Left ventricle myocardium inferior (tissue), 1 donor: ENCODE results near the gene OR2H2. TPM values are rescaled to one million over a fixed set of nuclear protein-coding genes. Genes with fewer than 3 reads are reported as not detected.

Source experiments
- DNase-seq: peaks from one replicate; pipeline ENCODE4 v3.0.0-alpha.2; 2020
- H3K27ac ChIP-seq: fragments of 200-600 bp; replicated peaks from 2 replicates; pipeline ENCODE4 v1.8.0; 2021
- H3K27me3 ChIP-seq: fragments of 200-600 bp; 2 replicates; pipeline ENCODE4 v1.8.0; 2021; ENCODE audit warnings: low read depth
- H3K36me3 ChIP-seq: fragments of 200-600 bp; 2 replicates; pipeline ENCODE4 v1.8.0; 2021
- H3K4me1 ChIP-seq: fragments of 200-600 bp; 2 replicates; pipeline ENCODE4 v1.8.0; 2021
- H3K4me3 ChIP-seq: fragments of 200-600 bp; 2 replicates; pipeline ENCODE4 v1.8.0; 2021; ENCODE audit warnings: mild to moderate bottlenecking, moderate library complexity
- H3K9me3 ChIP-seq: fragments of 200-600 bp; replicated peaks from 2 replicates; pipeline ENCODE4 v1.8.0; 2021
- intact Hi-C: fragments of 100-400 bp; cut with micrococcal nuclease; formaldehyde crosslinking; loops from one replicate; pipeline ENCODE4 v1.11.0; 2022
- total RNA-seq: library from RNA; stranded (reverse); fragmentation: NEBNext Ultra II Directional; extraction: Animal tissue kit (Norgen Biotek cat#: 25700); gene quantifications from one replicate; pipeline ENCODE4 v1.2.1, GENCODE V29; 2021
- TF ChIP-seq, protein P1 (sequence below): fragments of 200-600 bp; IDR thresholded peaks from 2 replicates; pipeline ENCODE4 v1.8.0; 2021; ENCODE audit warnings: antibody characterized with exemption, mild to moderate bottlenecking, borderline replicate concordance
- donor health status: DM: no; HTN: yes; CAD: no; lungs with severe emphysema.

OR2H2 gene
- total RNA-seq, 1 donor from 2014 or later: not detected

DNA sequence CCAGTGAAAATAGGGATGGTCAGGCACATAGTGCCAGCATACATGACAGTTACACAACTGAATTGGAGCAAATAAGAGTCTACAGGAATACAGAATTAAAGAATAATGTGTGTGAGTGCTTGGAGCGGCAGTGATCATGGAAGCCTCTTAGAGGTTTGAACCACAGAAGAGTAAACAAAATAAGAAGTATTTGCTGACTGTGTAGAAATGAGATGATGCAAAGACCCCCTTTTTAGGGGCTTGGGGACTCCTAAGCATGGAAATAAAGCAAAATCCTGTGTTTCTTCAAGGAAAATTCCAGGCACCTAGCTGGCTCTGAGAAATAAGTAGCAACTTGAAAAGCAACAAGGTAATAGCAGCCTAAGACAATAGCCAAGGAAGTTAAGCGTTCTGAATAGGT, 6.8 kb downstream of the OR2H2 start:
- Histone ChIP-seq H3K4me1 (peaks cover 8% of the 10 kb centered on the region), H3K27ac (no peak overlapping the region), H3K36me3 (no peaks in the 10 kb centered on the region), H3K9me3 (no peaks in the 10 kb centered on the region), H3K4me3 (no peak overlapping the region), H3K27me3 (peaks cover 32% of the 10 kb centered on the region)
- TF ChIP-seq, protein P1, sequence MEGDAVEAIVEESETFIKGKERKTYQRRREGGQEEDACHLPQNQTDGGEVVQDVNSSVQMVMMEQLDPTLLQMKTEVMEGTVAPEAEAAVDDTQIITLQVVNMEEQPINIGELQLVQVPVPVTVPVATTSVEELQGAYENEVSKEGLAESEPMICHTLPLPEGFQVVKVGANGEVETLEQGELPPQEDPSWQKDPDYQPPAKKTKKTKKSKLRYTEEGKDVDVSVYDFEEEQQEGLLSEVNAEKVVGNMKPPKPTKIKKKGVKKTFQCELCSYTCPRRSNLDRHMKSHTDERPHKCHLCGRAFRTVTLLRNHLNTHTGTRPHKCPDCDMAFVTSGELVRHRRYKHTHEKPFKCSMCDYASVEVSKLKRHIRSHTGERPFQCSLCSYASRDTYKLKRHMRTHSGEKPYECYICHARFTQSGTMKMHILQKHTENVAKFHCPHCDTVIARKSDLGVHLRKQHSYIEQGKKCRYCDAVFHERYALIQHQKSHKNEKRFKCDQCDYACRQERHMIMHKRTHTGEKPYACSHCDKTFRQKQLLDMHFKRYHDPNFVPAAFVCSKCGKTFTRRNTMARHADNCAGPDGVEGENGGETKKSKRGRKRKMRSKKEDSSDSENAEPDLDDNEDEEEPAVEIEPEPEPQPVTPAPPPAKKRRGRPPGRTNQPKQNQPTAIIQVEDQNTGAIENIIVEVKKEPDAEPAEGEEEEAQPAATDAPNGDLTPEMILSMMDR: no peak
- DNase-seq: no peak
- intact Hi-C loops: no loop called here

DNA sequence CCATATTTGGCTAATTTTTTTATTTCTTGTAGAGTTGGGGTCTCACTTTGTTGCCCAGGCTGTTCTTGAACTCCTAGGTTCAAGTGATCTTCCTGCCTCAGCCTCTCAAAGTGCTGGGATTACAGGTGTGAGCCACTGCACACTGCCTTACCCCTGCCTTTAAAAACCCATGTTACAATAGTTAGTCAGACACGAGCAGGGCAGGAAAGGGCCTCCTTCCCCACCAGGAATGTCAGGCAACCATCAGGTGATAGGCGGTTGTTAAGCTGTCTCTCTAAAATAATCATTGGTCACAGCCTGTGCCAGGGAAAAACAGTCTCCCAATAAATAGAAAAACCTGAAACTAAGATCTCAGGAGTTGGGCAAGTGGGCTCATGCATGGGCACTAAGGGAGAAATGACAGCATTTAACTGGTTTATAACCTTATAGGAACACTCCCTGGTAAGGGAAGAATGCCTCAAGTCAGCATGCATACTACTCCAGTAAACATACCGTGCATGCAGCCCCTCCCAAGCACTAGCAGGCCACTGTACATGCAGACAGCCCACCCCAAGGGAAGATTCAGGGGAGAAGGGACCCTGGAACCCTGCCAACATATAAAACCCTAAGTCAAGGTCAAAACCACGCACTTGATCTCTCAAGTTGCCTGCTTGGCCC, 8.4 kb downstream of the OR2H2 start:
- Histone ChIP-seq H3K27ac (no peak overlapping the region), H3K36me3 (no peaks in the 10 kb centered on the region), H3K9me3 (no peaks in the 10 kb centered on the region), H3K27me3 (peaks cover 23% of the 10 kb centered on the region), H3K4me3 (no peak overlapping the region), H3K4me1 (peaks cover 8% of the 10 kb centered on the region)
- DNase-seq: no peak
- intact Hi-C loops: no loop called here
- TF ChIP-seq, protein P1: no peak

DNA sequence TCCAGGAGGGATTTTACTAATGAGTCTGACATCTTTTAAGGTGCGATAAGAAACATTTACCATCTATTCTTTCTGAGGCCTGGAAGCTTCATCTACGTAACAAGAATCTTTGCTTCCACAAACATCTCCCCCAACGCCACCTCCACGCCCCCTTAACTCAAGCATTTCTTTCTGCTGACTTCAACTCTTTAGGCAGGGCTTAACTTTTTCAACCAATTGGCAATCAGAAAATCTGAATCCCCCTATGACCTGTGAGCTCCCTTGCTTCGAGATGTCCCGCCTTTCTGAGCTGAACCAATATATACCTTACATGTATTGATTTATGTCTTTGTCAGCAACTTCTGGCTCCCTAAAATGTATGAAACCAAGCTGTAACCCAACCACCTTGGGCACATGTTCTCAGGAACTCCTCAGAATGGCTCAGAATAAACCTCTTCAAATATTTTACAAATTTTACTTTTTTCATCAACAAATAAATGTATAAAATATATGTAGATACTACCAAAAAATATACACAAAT, 11.5 kb downstream of the OR2H2 start:
- Histone ChIP-seq H3K4me3 (no peak overlapping the region), H3K27me3 (peaks cover 10% of the 10 kb centered on the region), H3K4me1 (peaks cover 8% of the 10 kb centered on the region), H3K9me3 (no peaks in the 10 kb centered on the region), H3K36me3 (no peaks in the 10 kb centered on the region), H3K27ac (no peak overlapping the region)
- TF ChIP-seq, protein P1: no peak
- intact Hi-C loops: no loop called here
- no peak for DNase-seq

DNA sequence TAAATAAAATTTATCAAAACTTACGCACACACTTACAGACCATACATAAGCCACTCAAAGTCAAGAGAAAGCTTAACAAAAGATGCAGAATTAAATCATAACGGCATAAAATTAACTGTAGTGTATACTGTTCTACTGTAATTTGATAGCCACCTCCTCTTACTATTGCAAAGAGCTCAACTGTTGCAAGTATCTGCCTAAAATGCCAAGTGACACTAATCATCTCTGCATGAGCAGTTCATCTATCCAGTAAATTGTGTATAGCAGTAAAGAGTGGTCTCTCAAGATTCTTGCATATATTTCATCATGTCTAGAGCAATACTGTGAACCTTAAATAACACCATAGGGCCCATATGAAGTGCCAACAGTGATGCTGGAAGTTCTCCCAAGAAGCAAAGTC, 12.3 kb downstream of the OR2H2 start:
- intact Hi-C loops: no loop called here
- no peak overlapping the region for H3K27ac ChIP-seq
- H3K9me3 ChIP-seq: no peaks in the 10 kb centered on the region
- H3K4me1 ChIP-seq: peaks cover 8% of the 10 kb centered on the region
- TF ChIP-seq, protein P1: no peak
- H3K4me3 ChIP-seq: no peak overlapping the region
- peaks cover 1% of the 10 kb centered on the region for H3K36me3 ChIP-seq
- DNase-seq: no peak
- H3K27me3 ChIP-seq: peaks cover 2% of the 10 kb centered on the region

DNA sequence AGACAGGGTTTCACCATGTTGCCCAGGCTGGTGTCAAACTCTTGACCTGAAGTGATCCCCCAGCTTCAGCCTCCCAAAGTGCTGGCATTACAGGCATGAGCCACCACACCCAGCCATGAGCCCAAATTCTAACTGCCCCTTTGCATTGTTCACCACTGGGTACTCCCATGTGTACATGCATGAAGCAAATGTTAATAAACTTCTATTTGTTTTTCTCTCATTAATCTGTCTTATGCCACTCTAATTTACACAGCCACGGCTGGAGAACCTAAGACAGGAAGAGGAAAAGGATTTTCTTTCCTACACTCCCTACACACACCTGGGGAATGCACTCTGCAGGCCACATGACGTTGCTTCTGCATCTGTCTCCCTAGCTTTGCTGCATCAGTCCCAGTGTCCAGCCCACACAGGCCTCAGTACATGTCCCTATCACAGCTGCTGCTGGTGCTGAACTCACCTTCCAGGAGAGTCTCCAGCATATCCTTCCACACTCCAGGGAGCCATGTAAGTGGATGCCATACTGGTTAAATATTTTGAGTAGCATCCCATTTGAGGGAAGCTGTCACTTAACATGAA, 13.3 kb downstream of the OR2H2 start:
- DNase-seq: no peak
- Histone ChIP-seq H3K4me1 (peaks cover 6% of the 10 kb centered on the region), H3K9me3 (no peaks in the 10 kb centered on the region), H3K4me3 (no peak overlapping the region), H3K36me3 (peaks cover 8% of the 10 kb centered on the region), H3K27me3 (no peaks in the 10 kb centered on the region), H3K27ac (no peak overlapping the region)
- intact Hi-C loops: no loop called here
- TF ChIP-seq, protein P1: no peak
